HCT116 (cell line): ENCODE data around the gene TMEM123. TPM values are rescaled to one million over a fixed set of nuclear protein-coding genes. Genes with fewer than 3 reads are reported as not detected.

Experiments
- ATAC-seq: fragments of 200-7000 bp; cut with Tn5 transposase; 2 replicates; pipeline ENCODE4 v1.9.1; 2020; ENCODE audit warnings: mild to moderate bottlenecking, moderate library complexity
- BruUV-seq: library from RNA; stranded (reverse); fragments of 400-500 nt; replicated peaks from 2 replicates; lab custom pipeline; 2021; lab: Mats Ljungman, UMichigan
- CTCF ChIA-PET: fragments of 300-600 bp; sonication (Branson Sonifier 250); formaldehyde crosslinking; loops from one replicate; lab custom pipeline; 2021; ENCODE audit warnings: antibody characterized with exemption; lab: Charles Lee
- POLR2A ChIA-PET: fragments of 300-600, 350-600 bp; sonication (Branson Sonifier 250); formaldehyde crosslinking; loops from one replicate; lab custom pipeline; 2021; ENCODE audit warnings: antibody characterized with exemption; lab: Charles Lee
- RAD21 ChIA-PET, 2 experiments: fragments of 300-600 bp; sonication (Branson Sonifier 250); formaldehyde crosslinking; loops; one replicate each; lab custom pipeline; 2023; ENCODE audit warnings: low total read pairs in 2 of 2; ENCODE audit not compliant: uncharacterized antibody in 2 of 2, unreplicated experiment in 2 of 2, low non-redundant PET in 1 of 2; lab: Charles Lee
- DNase-seq: peaks from one replicate; pipeline ENCODE4 v3.0.0-alpha.2; 2010; ENCODE audit warnings: low read depth, low spot score
- H2AFZ ChIP-seq: fragments of 200-600 bp; shearing (Covaris generic), sonication (generic); 2 replicates; pipeline ENCODE4 v1.6.1; 2017; ENCODE audit warnings: low read depth, mixed run types, mixed read lengths, antibody characterized with exemption, low read length; ENCODE audit not compliant: poor library complexity, severe bottlenecking
- H3K27ac ChIP-seq: 2 replicates; pipeline ENCODE4 v1.5.1; 2012; ENCODE audit warnings: low read depth, low read length
- H3K27me3 ChIP-seq: fragments of 200-600 bp; sonication (generic); 2 replicates; pipeline ENCODE4 v1.6.1; 2016; ENCODE audit warnings: mixed run types, low read length, mixed read lengths; ENCODE audit not compliant: insufficient read depth
- H3K36me3 ChIP-seq, 2 experiments: fragments of 200-500 bp in 1 of 2; fragments of 200-600 bp in 1 of 2; sonication (Bioruptor generic) in 1 of 2; sonication (generic) in 1 of 2; 2 replicates each; pipeline versions ENCODE4 v1.5.1 to v1.6.1; 2014 to 2016; ENCODE audit warnings: low read length in 2 of 2, inconsistent platforms in 1 of 2, mixed read lengths in 1 of 2, mixed run types in 1 of 2; ENCODE audit not compliant: insufficient read depth in 2 of 2, control insufficient read depth in 1 of 2
- H3K4me1 ChIP-seq, 2 experiments: fragments of 200-600 bp in 1 of 2; sonication (generic) in 1 of 2; 2 replicates each; pipeline versions ENCODE4 v1.5.1 to v1.6.1; 2012 to 2017; ENCODE audit warnings: low read length in 2 of 2, inconsistent platforms in 1 of 2, mild to moderate bottlenecking in 1 of 2, mixed read lengths in 1 of 2, mixed run types in 1 of 2, moderate library complexity in 1 of 2; ENCODE audit not compliant: insufficient read depth in 2 of 2, control insufficient read depth in 1 of 2
- H3K4me2 ChIP-seq: fragments of 200-600 bp; sonication (generic); 2 replicates; pipeline ENCODE4 v1.6.1; 2017; ENCODE audit warnings: mixed run types, low read length, mixed read lengths
- H3K4me3 ChIP-seq, 2 experiments: fragments of 200-600 bp in 1 of 2; sonication (generic) in 1 of 2; replicated peaks in 1 of 2; 2 replicates each; pipeline ENCODE4 v1.5.1; 2011 to 2016; ENCODE audit warnings: low read length in 2 of 2, control low read depth in 1 of 2, low read depth in 1 of 2, mild to moderate bottlenecking in 1 of 2, mixed read lengths in 1 of 2, mixed run types in 1 of 2
- H3K79me2 ChIP-seq: fragments of 200-600 bp; sonication (generic); 2 replicates; pipeline ENCODE4 v1.6.1; 2017; ENCODE audit warnings: mild to moderate bottlenecking, mixed run types, low read length, moderate library complexity, mixed read lengths; ENCODE audit not compliant: insufficient read depth
- H3K9ac ChIP-seq: fragments of 200-600 bp; sonication (generic); 2 replicates; pipeline ENCODE4 v1.6.1; 2016; ENCODE audit warnings: low read length, mixed read lengths
- H3K9me2 ChIP-seq: fragments of 200-600 bp; sonication (generic), shearing (Covaris generic); 2 replicates; pipeline ENCODE4 v1.6.1; 2017; ENCODE audit warnings: mixed run types, mild to moderate bottlenecking, moderate library complexity; ENCODE audit not compliant: insufficient read depth
- H3K9me3 ChIP-seq, 2 experiments: fragments of 200-500 bp in 1 of 2; fragments of 200-600 bp in 1 of 2; sonication (Bioruptor generic) in 1 of 2; sonication (generic) in 1 of 2; 2 replicates each; pipeline ENCODE4 v1.6.1; 2014 to 2017; ENCODE audit warnings: low read length in 2 of 2, mixed read lengths in 2 of 2, inconsistent platforms in 1 of 2, low read depth in 1 of 2, mild to moderate bottlenecking in 1 of 2, mixed run types in 1 of 2, moderate library complexity in 1 of 2; ENCODE audit not compliant: control insufficient read depth in 1 of 2, insufficient read depth in 1 of 2
- H4K20me1 ChIP-seq: fragments of 200-600 bp; sonication (generic), shearing (Covaris generic); 2 replicates; pipeline ENCODE4 v1.6.1; 2017; ENCODE audit warnings: mixed run types, mild to moderate bottlenecking, moderate library complexity; ENCODE audit not compliant: insufficient read depth
- CBX3 ChIP-seq: IDR thresholded peaks from 2 replicates; pipeline ENCODE4 v1.6.1; 2012; ENCODE audit warnings: low read depth
- EZH2 ChIP-seq: fragments of 200-600 bp; sonication (generic); IDR thresholded peaks from 2 replicates; pipeline ENCODE4 v1.6.1; 2017; ENCODE audit warnings: antibody characterized with exemption, mixed run types
- FOSL1 ChIP-seq: IDR thresholded peaks from 2 replicates; pipeline ENCODE4 v1.6.1; 2012; ENCODE audit warnings: low read depth
- POLR2A ChIP-seq: IDR thresholded peaks from 2 replicates; pipeline ENCODE4 v1.7.0; 2011; ENCODE audit warnings: borderline replicate concordance; ENCODE audit not compliant: insufficient read depth, insufficient read length; ENCODE audit errors: extremely low read depth
- RAD21 ChIP-seq: IDR thresholded peaks from 2 replicates; pipeline ENCODE4 v1.6.1; 2012; ENCODE audit warnings: low read depth, mild to moderate bottlenecking
- REST ChIP-seq: IDR thresholded peaks from 2 replicates; pipeline ENCODE4 v1.6.1; 2012; ENCODE audit warnings: low read depth
- SRF ChIP-seq: IDR thresholded peaks from 2 replicates; pipeline ENCODE4 v1.6.1; 2012; ENCODE audit warnings: low read depth
- ZFX ChIP-seq: fragments of 450-650 bp; IDR thresholded peaks from 2 replicates; pipeline ENCODE4 v1.6.1; 2017
- ZNF274 ChIP-seq: fragments of 200-500 bp; sonication (Bioruptor generic); IDR thresholded peaks from 2 replicates; pipeline ENCODE4 v1.6.1; 2014; ENCODE audit warnings: mild to moderate bottlenecking, low read depth, low read length, inconsistent platforms
- intact Hi-C: fragments of 100-400 bp; cut with micrococcal nuclease; formaldehyde crosslinking; loops from 2 replicates; pipeline ENCODE4 v1.10.0; 2022
- total RNA-seq: library from RNA; stranded (reverse); gene quantifications from one replicate; pipeline ENCODE4 v1.2.1, GENCODE V29; 2021; ENCODE audit not compliant: unreplicated experiment
- TF ChIP-seq, protein P1 (sequence below): IDR thresholded peaks from 2 replicates; pipeline ENCODE4 v1.6.1; 2012
- TF ChIP-seq, protein P2 (sequence below): IDR thresholded peaks from 2 replicates; pipeline ENCODE4 v1.6.1; 2011; ENCODE audit warnings: mild to moderate bottlenecking, low read length, moderate library complexity; ENCODE audit not compliant: insufficient replicate concordance; ENCODE audit errors: extremely low read depth

TMEM123 gene
- total RNA-seq, 1 experiment from 2014 or later: 217 TPM

- no peaks in the 10 kb centered on the region for H3K9me2 ChIP-seq
- peak overlapping the region; percentile 10; the same call in 1 of the 2 replicates for H3K4me2 ChIP-seq
- no peaks in the 10 kb centered on the region for H3K36me3 ChIP-seq
- RAD21 ChIA-PET: no interaction called here
- H3K27me3 ChIP-seq: no peaks in the 10 kb centered on the region
- no peak overlapping the region for H3K9ac ChIP-seq
- H4K20me1 ChIP-seq: no peaks in the 10 kb centered on the region
- POLR2A ChIA-PET: no interaction called here
- ATAC-seq: no peak
- H3K4me1 ChIP-seq: peaks cover 2 to 14% of the 10 kb centered on the region in 2 experiments; a peak in 2 of 4 replicates
- no peak overlapping the region for H2AFZ ChIP-seq
- H3K4me3 ChIP-seq: no peak overlapping the region
- TF ChIP-seq ZNF274: no peak
- TF ChIP-seq, protein P1, sequence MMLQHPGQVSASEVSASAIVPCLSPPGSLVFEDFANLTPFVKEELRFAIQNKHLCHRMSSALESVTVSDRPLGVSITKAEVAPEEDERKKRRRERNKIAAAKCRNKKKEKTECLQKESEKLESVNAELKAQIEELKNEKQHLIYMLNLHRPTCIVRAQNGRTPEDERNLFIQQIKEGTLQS: no peak
- 0 out of 2 replicates have a peak, but pooled peaks have one; percentile 20 for TF ChIP-seq CBX3
- H3K27ac ChIP-seq: no peak overlapping the region
- H3K9me3 ChIP-seq: no peaks in the 10 kb centered on the region
- H3K79me2 ChIP-seq: no peaks in the 10 kb centered on the region
- CTCF ChIA-PET: interaction anchor here (0.7 kb wide), 1 partner anchor 9 kb away, joined by 3 read pairs; no protein-coding TSS in a partner anchor
- BruUV-seq: no TSS peak
- no peak for DNase-seq
- intact Hi-C loops: no loop called here
Observed at GRCh38 chr11:102467080-102467708, 14.6 kb upstream of the TMEM123 start.

GRCh38 chr11:102465696-102466095, 13.1 kb upstream of the TMEM123 start:
- Histone ChIP-seq H3K9me3 (no peaks in the 10 kb centered on the region), H2AFZ (no peak overlapping the region), H3K9me2 (no peaks in the 10 kb centered on the region), H3K4me2 (no peak overlapping the region), H3K27ac (no peak overlapping the region), H4K20me1 (no peaks in the 10 kb centered on the region), H3K36me3 (no peaks in the 10 kb centered on the region), H3K79me2 (no peaks in the 10 kb centered on the region), H3K4me1 (peaks cover 2 to 14% of the 10 kb centered on the region in 2 experiments; a peak in 2 of 4 replicates), H3K4me3 (no peak overlapping the region), H3K9ac (no peak overlapping the region), H3K27me3 (no peaks in the 10 kb centered on the region)
- no peak for DNase-seq
- ChIA-PET POLR2A (no interaction called here), CTCF (interaction anchor here (0.7 kb wide), 1 partner anchor 99 kb away, joined by 3 read pairs; no protein-coding TSS in a partner anchor), RAD21 (no interaction called here)
- TF ChIP-seq SRF (no peak), POLR2A (no peak), RAD21 (no peak), ZFX (no peak), FOSL1 (no peak), REST (no peak), EZH2 (no peak)
- TF ChIP-seq, protein P2, sequence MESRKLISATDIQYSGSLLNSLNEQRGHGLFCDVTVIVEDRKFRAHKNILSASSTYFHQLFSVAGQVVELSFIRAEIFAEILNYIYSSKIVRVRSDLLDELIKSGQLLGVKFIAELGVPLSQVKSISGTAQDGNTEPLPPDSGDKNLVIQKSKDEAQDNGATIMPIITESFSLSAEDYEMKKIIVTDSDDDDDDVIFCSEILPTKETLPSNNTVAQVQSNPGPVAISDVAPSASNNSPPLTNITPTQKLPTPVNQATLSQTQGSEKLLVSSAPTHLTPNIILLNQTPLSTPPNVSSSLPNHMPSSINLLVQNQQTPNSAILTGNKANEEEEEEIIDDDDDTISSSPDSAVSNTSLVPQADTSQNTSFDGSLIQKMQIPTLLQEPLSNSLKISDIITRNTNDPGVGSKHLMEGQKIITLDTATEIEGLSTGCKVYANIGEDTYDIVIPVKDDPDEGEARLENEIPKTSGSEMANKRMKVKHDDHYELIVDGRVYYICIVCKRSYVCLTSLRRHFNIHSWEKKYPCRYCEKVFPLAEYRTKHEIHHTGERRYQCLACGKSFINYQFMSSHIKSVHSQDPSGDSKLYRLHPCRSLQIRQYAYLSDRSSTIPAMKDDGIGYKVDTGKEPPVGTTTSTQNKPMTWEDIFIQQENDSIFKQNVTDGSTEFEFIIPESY: no peak
- ATAC-seq: no peak
- intact Hi-C loops: no loop called here
- no TSS peak for BruUV-seq
